GM12892 (cell line): ENCODE results near the gene UNC50.

Experiments used
- POLR2A ChIP-seq: IDR thresholded peaks from 2 replicates; pipeline ENCODE4 v1.6.1; 2011; ENCODE audit warnings: low read depth, low read length, control low read depth
- POLR2AphosphoS5 ChIP-seq: IDR thresholded peaks from 2 replicates; pipeline ENCODE4 v1.6.1; 2011; ENCODE audit warnings: low read depth, low read length, control low read depth

GRCh38 chr2:98561018-98561417 lies 47.4 kb upstream of the UNC50 start:
- TF ChIP-seq POLR2A (no peak), POLR2AphosphoS5 (no peak)
